GM18951 (cell line): ENCODE data around the gene NOC2L.
"Not testable (repeated sequence)": the region's sequence is repeated elsewhere in the genome, so short reads cannot be mapped to it uniquely, and the experiment has no call there.

ENCODE experiments used
- POLR2A ChIP-seq: IDR thresholded peaks from 4 replicates; pipeline ENCODE4 v1.6.1; 2011; ENCODE audit warnings: mild to moderate bottlenecking; ENCODE audit not compliant: insufficient read length, insufficient read depth; ENCODE audit errors: extremely low read depth
- in situ Hi-C: fragments of 300-500 bp; cut with MboI; formaldehyde crosslinking; loops from one replicate; pipeline ENCODE4 v1.12.0; 2022; ENCODE audit warnings: low sequenced_read_pairs, mixed read lengths, inconsistent platforms; ENCODE audit not compliant: unreplicated experiment

The NOC2L gene

GRCh38 chr1:998995-999724 is 40.1 kb upstream of the NOC2L start:
- TF ChIP-seq POLR2A: no peak
- in situ Hi-C loops: no loop called here

DNA sequence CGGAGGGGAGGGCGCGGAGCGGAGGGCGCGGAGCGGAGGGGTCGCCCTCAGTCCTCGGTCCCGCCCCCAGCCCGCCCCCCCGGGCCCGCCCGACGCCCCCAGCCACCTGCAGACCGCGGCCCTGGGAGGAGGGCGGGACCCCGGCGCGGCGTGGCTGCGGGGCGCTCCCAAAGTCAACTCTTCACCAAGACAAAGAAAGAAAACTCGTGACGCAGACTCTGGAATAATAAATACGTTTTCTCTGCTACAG is 39.6 kb upstream of the NOC2L start:
- in situ Hi-C loops: no loop called here
- no peak for TF ChIP-seq POLR2A

DNA sequence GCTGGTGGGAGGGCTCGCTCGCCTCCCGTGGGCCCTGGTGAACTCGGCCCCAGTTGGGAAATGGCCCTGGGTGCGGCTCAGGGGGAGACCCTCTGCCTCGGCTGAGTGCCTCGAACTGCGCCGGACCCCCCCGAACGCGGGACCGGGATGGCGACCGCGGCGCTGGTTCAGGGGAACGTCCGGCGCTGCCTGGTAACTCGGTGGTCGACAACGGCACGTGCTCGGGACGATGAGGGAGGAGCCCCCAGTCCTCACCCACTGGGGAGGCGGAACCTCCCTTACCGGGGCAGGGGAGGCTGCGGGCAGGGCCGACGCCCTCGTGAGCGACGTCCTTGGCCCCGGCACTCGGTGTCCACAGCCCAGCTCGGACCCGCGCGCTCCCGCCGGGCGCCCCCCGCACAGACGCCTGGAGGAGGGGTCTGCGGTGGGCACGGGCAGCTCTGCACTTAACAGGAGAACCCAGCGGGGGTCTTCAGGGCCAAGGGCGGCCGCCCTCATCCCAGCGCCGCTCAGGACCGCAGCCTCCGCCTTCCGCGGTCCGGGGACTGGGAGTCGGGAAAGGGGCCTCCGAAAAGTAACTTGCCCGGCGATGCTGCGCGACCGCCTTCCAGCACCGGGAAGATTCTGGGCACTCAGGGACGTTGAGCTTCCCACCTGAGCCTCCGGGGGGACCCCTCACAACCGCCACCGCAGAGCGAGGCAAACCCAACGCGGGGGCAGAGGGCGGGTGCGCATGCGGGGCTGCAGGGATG is 39.1 kb upstream of the NOC2L start:
- TF ChIP-seq POLR2A: no peak

DNA sequence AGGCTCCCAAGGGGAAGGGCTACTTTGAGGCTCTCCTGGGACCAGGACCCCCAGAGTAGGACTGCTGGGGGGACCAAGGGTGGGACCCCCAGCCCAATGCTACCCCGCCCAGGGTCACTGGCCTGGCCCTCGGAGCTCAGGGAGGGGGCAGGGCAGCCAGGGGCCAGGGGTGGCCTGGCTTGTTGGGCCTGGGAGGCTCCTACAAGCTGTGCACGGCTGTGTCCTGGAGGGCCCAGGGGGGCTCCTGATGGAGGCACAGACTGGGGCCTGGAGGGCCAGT is 38.6 kb upstream of the NOC2L start:
- TF ChIP-seq POLR2A: no peak
- in situ Hi-C loops: no loop called here

More for the DNA sequence above, 39.1 kb upstream of the NOC2L start:
- in situ Hi-C loops: no loop called here

DNA sequence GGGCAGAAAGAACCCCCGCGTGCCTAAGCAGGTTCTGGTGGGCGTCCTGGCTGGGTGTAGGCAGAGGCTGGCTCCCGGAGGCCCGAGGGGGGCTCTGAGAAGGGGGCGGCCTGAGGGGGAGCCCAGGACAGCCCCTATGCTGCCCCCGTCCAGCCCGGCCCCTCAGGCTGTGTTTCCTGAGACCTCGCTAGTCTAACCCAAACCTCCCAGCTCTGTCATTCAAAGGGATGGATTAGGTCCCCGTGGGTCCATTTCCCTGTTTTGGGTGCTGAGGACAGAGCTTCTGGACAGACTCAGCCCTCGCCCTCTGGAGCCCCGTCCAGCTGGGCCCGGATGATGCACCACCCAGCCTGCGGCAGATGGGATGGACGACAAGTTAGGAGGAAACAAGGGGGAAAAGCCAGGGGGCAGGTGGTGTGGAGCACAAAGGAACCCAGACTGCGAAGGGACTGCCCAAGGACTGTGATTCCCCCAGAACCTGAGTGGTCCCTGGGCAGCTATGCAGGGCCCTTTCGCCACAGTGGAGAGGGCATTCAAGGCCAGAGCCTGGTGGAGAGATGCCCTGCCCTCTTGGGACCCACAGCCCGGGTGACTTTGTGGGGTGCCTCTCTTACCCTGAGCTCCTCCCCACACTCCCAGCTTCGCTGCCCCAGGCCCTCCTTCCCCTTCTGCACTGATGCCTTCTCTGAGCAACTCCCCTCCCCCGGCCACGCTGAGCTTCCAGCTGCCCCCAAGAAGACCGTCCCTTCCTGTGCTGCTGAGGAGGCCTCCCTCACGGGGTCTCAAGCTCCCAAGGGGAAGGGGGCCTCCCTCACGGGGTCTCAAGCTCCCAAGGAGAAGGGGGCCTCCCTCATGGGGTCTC is 38.0 kb upstream of the NOC2L start:
- no peak for TF ChIP-seq POLR2A
- in situ Hi-C loops: no loop called here

- TF ChIP-seq POLR2A: no peak
- in situ Hi-C loops: no loop called here
Measured at GRCh38 chr1:995665-996633, 36.9 kb upstream of the NOC2L start.

DNA sequence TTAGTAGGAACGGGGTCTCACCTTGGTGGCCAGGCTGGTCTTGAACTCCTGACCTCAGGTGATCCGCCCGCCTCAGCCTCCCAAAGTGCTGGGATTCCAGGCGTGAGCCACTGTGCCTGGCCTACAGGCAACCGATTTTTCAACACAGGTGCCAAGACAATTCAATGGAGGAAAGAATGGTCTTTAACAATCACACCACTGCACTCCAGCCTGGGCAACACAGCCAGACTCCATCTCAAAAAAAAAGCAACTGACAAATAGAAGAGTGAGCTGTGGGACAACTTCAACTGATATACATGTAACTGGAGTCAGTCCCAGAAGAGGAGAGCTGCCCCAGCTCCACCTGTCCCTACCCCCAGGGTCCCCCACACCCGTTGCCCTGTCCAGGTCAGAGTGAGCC is 35.5 kb upstream of the NOC2L start:
- in situ Hi-C loops: not testable (repeated sequence)

DNA sequence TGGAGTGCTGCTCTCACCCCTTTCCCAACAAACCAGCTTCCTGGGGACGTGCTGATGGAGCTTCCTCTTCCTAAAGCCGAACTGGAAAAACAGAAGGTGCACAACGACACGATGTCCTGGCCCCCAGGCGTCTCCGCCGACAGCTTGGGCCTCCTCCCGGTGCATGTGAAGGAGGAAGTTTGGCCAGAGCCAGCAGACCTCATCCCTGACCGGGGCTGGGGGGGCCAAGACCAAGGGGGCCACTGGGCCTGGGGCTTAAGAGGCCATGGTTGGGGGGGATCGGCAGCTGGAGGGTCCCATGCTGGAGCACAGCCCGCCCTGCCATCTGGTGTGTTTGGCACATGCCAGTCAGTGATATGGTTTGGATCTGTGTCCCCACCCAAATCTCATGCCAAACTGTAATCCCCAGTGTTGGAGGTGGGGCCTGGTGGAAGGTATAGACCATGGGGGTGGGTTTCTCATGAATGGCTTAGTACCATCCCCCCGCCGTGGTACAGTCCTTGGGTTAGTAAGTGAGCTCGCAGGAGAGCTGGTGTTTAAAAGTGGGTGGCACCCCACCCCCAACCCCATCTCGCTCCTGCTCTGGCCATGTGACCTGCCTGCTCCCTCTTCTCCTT is 34.4 kb upstream of the NOC2L start:
- TF ChIP-seq POLR2A: no peak
- in situ Hi-C loops: no loop called here

DNA sequence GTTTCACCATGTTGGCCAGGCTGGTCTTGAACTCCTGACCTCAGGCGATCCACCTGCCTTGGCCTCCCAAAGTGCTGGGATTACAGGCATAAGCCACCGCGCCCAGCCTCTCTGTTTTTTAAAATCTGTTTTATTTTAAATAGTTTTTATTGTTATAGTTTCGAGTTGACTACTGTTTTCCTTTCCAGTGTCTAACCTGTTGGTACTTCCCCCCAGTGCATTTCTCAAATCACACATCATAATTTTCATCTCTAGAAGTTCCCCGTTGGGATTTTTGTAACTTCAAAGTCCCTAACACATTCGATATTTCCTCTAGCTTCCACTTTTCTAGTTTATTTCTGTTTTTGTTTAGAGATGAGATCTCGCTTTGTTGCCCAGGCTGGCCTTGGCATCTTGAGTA is 33.3 kb upstream of the NOC2L start:
- TF ChIP-seq POLR2A: no peak
- in situ Hi-C loops: no loop called here

GRCh38 chr1:991895-992294 is 32.8 kb upstream of the NOC2L start:
- TF ChIP-seq POLR2A: no peak
- in situ Hi-C loops: no loop called here

- in situ Hi-C loops: not testable (repeated sequence)
Measured at GRCh38 chr1:991275-991674, 32.2 kb upstream of the NOC2L start.

GRCh38 chr1:988061-988460 is 29.0 kb upstream of the NOC2L start:
- in situ Hi-C loops: not testable (repeated sequence)

DNA sequence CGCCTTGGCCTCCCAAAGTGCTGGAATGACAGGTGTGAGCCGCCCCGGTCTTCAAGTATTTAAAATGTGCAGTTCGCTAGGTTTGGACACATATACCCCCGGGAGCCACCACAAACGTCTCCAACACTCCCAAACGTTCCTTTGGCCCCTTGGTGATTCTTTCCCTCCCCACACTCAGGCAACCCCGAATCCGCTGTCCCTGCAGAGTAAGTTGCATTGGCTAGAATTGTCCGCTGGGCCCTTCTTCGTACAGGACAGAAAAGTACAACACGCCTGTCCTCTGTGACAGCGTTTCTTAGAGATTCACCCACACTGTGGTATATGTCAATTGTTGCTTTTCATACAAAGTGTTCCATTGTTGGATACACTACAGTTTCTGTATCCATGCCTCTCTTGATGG is 26.1 kb upstream of the NOC2L start:
- no peak for TF ChIP-seq POLR2A

More for the DNA sequence above, 26.1 kb upstream of the NOC2L start:
- in situ Hi-C loops: no loop called here
